Caco-2 (cell line): ENCODE data around the gene PLEKHA5. TPM values are rescaled to one million over a fixed set of nuclear protein-coding genes. Genes with fewer than 3 reads are reported as not detected.
"Not testable (repeated sequence)": the region's sequence is repeated elsewhere in the genome, so short reads cannot be mapped to it uniquely, and the experiment has no call there.

Experiments
- BruUV-seq: library from RNA; stranded (reverse); fragments of 400-500 nt; replicated peaks from 2 replicates; lab custom pipeline; 2021; lab: Mats Ljungman, UMichigan
- CTCF ChIA-PET: fragments of 300-600 bp; sonication (Branson Sonifier 250); formaldehyde crosslinking; loops from one replicate; lab custom pipeline; 2022; ENCODE audit warnings: antibody characterized with exemption; lab: Charles Lee
- POLR2A ChIA-PET: fragments of 300-600 bp; sonication (Branson Sonifier 250); formaldehyde crosslinking; loops from one replicate; lab custom pipeline; 2022; ENCODE audit warnings: antibody characterized with exemption; lab: Charles Lee
- DNase-seq, 2 experiments: peaks; one replicate each; pipeline versions ENCODE4 v3.0.0 to v3.0.0-alpha.2; 2020 to 2022
- H3K27me3 ChIP-seq: replicated peaks from 2 replicates; pipeline ENCODE4 v1.6.0; 2011; ENCODE audit warnings: low read length; ENCODE audit not compliant: control insufficient read depth, insufficient read depth
- H3K36me3 ChIP-seq: 2 replicates; pipeline ENCODE4 v1.5.1; 2011; ENCODE audit warnings: low read length; ENCODE audit not compliant: control insufficient read depth, insufficient read depth
- H3K4me1 ChIP-seq: fragments of 250-450 bp; sonication (Bioruptor Pico); 2 replicates; pipeline ENCODE4 v1.5.1; 2020; ENCODE audit warnings: mild to moderate bottlenecking
- H3K4me3 ChIP-seq: 2 replicates; pipeline ENCODE4 v1.5.1; 2011; ENCODE audit warnings: low read depth, mild to moderate bottlenecking, control low read depth, low read length
- H3K9me3 ChIP-seq: fragments of 250-450 bp; sonication (Bioruptor Pico); 2 replicates; pipeline ENCODE4 v1.5.1; 2020; ENCODE audit warnings: mild to moderate bottlenecking, moderate library complexity
- H3K27ac Mint-ChIP-seq: one replicate; pipeline ENCODE4 v1.8.0; 2022; ENCODE audit warnings: mixed read lengths; ENCODE audit not compliant: unreplicated experiment
- H3K27me3 Mint-ChIP-seq: one replicate; pipeline ENCODE4 v1.8.0; 2022; ENCODE audit warnings: mixed read lengths; ENCODE audit not compliant: insufficient read depth, unreplicated experiment
- H3K36me3 Mint-ChIP-seq: one replicate; pipeline ENCODE4 v1.8.0; 2022; ENCODE audit warnings: mild to moderate bottlenecking, mixed read lengths; ENCODE audit not compliant: insufficient read depth, unreplicated experiment
- H3K4me1 Mint-ChIP-seq: one replicate; pipeline ENCODE4 v1.8.0; 2022; ENCODE audit warnings: low read depth, mixed read lengths; ENCODE audit not compliant: unreplicated experiment
- H3K4me3 Mint-ChIP-seq: one replicate; pipeline ENCODE4 v1.8.0; 2022; ENCODE audit warnings: mild to moderate bottlenecking, moderate library complexity, mixed read lengths; ENCODE audit not compliant: unreplicated experiment
- H3K9me3 Mint-ChIP-seq: one replicate; pipeline ENCODE4 v1.8.0; 2022; ENCODE audit warnings: mixed read lengths; ENCODE audit not compliant: unreplicated experiment
- intact Hi-C: fragments of 100-400 bp; cut with micrococcal nuclease; formaldehyde crosslinking; loops from one replicate; pipeline ENCODE4 v1.10.0; 2022; ENCODE audit not compliant: unreplicated experiment
- total RNA-seq: library from RNA; stranded (reverse); gene quantifications from 2 replicates; pipeline ENCODE4 v1.2.3, GENCODE V29; 2022
- TF ChIP-seq, protein P1 (sequence below), 2 experiments: fragments of 200-600 bp in 1 of 2; IDR thresholded peaks; 1 replicate in 1 of 2; 2 replicates in 1 of 2; pipeline versions ENCODE4 v1.5.1 to v1.8.0; 2011 to 2022; ENCODE audit warnings: antibody characterized with exemption in 1 of 2, control low read depth in 1 of 2, inconsistent platforms in 1 of 2, low read depth in 1 of 2, low read length in 1 of 2, mild to moderate bottlenecking in 1 of 2, moderate library complexity in 1 of 2; ENCODE audit not compliant: insufficient read depth in 1 of 2, severe bottlenecking in 1 of 2, unreplicated experiment in 1 of 2

The PLEKHA5 gene
- total RNA-seq, 1 experiment from 2014 or later = 69.1 TPM

DNA sequence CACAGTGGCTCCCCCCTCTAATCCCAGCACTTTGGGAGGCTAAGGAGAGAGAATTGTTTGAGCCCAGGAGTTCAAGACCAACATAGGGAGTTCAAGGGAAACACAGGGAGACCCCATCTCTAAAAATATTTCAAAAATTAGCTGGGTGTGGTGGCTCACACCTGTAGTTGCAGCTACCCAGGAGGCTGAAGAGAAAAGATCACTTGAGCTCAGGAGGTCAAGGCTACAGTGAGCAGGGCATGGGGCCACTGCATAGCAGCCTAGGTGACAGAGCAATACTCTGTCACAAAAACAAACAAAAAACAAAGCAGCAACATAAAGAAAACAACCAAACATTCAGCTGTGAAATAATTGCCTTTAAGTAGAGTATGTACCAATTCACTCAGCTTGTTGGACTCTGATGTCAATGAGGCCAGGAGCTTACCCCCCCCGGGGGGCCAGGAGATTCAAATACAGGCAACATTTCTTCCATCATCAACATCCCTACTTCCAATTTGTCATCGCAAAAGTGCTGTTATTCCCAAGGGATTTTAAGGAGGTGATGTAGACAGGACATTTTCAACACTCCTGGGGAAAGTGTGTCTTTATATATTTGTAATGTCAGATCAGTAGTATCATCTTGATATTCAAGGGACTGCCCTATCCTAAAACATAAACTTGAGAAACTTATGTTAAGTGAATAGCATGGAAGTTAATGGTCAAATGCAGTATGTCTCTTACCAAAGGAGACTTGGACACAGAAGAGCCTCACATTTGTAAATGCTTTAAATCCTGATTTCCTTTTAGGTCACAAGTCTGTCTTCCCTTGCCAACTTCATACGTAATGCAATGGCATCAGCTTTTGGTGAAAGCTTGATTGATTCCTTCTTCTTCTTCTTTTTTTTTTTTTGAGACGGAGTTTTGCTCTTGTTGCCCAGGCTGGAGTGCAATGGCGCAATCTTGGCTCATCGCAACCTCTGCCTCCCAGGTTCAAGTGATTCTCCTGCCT is 269.1 kb downstream of the PLEKHA5 start:
- POLR2A ChIA-PET = no interaction called here
- DNase-seq = no peak
- no peak overlapping the region for H3K27ac Mint-ChIP-seq
- no peaks in the 10 kb centered on the region for H3K27me3 Mint-ChIP-seq
- TF ChIP-seq, protein P1, sequence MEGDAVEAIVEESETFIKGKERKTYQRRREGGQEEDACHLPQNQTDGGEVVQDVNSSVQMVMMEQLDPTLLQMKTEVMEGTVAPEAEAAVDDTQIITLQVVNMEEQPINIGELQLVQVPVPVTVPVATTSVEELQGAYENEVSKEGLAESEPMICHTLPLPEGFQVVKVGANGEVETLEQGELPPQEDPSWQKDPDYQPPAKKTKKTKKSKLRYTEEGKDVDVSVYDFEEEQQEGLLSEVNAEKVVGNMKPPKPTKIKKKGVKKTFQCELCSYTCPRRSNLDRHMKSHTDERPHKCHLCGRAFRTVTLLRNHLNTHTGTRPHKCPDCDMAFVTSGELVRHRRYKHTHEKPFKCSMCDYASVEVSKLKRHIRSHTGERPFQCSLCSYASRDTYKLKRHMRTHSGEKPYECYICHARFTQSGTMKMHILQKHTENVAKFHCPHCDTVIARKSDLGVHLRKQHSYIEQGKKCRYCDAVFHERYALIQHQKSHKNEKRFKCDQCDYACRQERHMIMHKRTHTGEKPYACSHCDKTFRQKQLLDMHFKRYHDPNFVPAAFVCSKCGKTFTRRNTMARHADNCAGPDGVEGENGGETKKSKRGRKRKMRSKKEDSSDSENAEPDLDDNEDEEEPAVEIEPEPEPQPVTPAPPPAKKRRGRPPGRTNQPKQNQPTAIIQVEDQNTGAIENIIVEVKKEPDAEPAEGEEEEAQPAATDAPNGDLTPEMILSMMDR (IDR thresholded peaks at IDR 0.05; ENCODE audit: insufficient read depth in 1 of 2, low read depth in 1 of 2, low read length in 1 of 2, severe bottlenecking in 1 of 2, unreplicated experiment in 1 of 2) = no peak
- H3K4me1 Mint-ChIP-seq = no peaks in the 10 kb centered on the region
- H3K4me3 Mint-ChIP-seq = no peak overlapping the region
- no peaks in the 10 kb centered on the region for H3K9me3 ChIP-seq
- BruUV-seq = no TSS peak
- H3K4me1 ChIP-seq = no peaks in the 10 kb centered on the region
- no peaks in the 10 kb centered on the region for H3K27me3 ChIP-seq
- intact Hi-C loops = no loop called here
- no peaks in the 10 kb centered on the region for H3K36me3 Mint-ChIP-seq
- H3K9me3 Mint-ChIP-seq = no peaks in the 10 kb centered on the region
- no peaks in the 10 kb centered on the region for H3K36me3 ChIP-seq
- H3K4me3 ChIP-seq = no peak overlapping the region
- CTCF ChIA-PET = no interaction called here

DNA sequence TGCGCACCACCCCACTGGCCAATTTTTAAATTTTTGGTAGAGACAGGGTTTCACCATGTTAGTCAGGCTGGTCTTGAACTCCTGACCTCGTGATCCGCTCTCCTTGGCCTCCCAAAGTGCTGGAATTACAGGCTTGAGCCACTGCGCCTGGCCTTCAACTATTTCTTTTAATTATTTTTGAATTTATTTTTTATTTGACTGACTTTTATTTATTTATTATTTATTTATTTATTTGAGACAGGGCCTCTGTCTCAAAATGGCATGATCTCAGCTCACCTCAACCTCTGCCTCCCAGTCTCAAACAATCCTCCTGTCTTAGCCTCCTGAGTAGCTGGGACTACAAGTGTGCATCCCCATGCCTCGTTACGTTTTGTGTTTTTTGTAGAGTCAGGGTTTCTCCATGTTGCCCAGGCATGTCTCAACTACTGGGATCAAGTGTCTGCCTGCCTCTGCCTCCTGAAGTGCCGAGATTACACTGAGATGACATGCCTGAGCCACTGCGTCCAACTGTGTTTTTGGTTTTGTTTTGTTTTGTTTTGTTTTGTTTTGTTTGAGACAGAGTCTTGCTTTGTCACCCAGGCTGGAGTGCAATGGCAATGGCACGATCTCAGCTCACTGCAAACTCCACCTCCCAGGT is 271.2 kb downstream of the PLEKHA5 start:
- H3K4me3 Mint-ChIP-seq = not testable (repeated sequence)

DNA sequence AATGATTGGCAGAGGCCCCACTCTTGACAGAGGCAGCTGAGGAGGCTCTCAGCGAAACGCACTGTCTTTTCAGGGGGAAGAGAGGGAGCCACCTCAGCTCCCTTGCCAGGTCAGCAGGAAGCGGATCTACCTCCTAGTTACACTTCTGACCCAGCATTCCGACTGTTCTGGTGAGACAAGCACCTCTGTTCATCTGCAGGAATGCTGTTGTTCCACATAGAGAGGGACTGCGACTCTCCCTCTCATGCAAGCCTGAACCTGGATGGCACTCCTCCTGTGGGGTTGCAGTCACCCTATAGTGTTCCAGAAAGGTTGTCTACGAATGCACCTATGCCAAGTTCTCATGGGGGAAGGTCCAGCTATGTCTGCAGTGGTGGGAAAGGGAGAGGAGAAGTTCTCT is 272.7 kb downstream of the PLEKHA5 start:
- no TSS peak for BruUV-seq

More for the DNA sequence above, 271.2 kb downstream of the PLEKHA5 start:
- DNase-seq, H3K27me3 ChIP-seq, H3K9me3 Mint-ChIP-seq, BruUV-seq, POLR2A ChIA-PET, H3K4me3 ChIP-seq, H3K36me3 Mint-ChIP-seq, H3K27ac Mint-ChIP-seq, H3K27me3 Mint-ChIP-seq, H3K4me1 ChIP-seq, CTCF ChIA-PET, H3K36me3 ChIP-seq, H3K4me1 Mint-ChIP-seq, H3K9me3 ChIP-seq: not testable (repeated sequence)
- intact Hi-C loops = loop anchor here (5.0 kb wide), 1 partner anchor 42 kb away; no protein-coding TSS in a partner anchor

More for the DNA sequence above, 272.7 kb downstream of the PLEKHA5 start:
- H3K4me1 ChIP-seq = no peaks in the 10 kb centered on the region
- Mint-ChIP-seq H3K4me3 (no peak overlapping the region), H3K36me3 (no peaks in the 10 kb centered on the region), H3K9me3 (no peaks in the 10 kb centered on the region), H3K27ac (no peak overlapping the region), H3K4me1 (no peaks in the 10 kb centered on the region), H3K27me3 (no peaks in the 10 kb centered on the region)
- H3K27me3 ChIP-seq = no peaks in the 10 kb centered on the region
- DNase-seq = no peak
- intact Hi-C loops = loop anchor here (5.0 kb wide), 1 partner anchor 40 kb away; no protein-coding TSS in a partner anchor
- ChIA-PET CTCF (no interaction called here), POLR2A (no interaction called here)
- no peaks in the 10 kb centered on the region for H3K36me3 ChIP-seq
- no peaks in the 10 kb centered on the region for H3K9me3 ChIP-seq
- no peak overlapping the region for H3K4me3 ChIP-seq
- TF ChIP-seq, protein P1 (IDR thresholded peaks at IDR 0.05; ENCODE audit: insufficient read depth in 1 of 2, low read depth in 1 of 2, low read length in 1 of 2, severe bottlenecking in 1 of 2, unreplicated experiment in 1 of 2) = no peak
